IMR-90 (cell line): ENCODE measurements around the gene OR5B21. TPM values are rescaled to one million over a fixed set of nuclear protein-coding genes. Genes with fewer than 3 reads are reported as not detected.
A peak's percentile ranks its signal among the peaks of the same experiment; 100 is the strongest.

ENCODE experiments used
- ATAC-seq: fragments of 200-7000 bp; cut with Tn5 transposase; 2 replicates; pipeline ENCODE4 v1.9.1; 2020; ENCODE audit warnings: low read depth, mild to moderate bottlenecking, moderate library complexity
- BruUV-seq: library from RNA; stranded (reverse); fragments of 400-500 nt; replicated peaks from 2 replicates; lab custom pipeline; 2021; lab: Mats Ljungman, UMichigan
- CTCF ChIA-PET: fragments of 300-600 bp; formaldehyde crosslinking; extraction: SDS; loops from one replicate; lab custom pipeline; 2021; ENCODE audit warnings: antibody characterized with exemption; lab: Yijun Ruan, JAX
- POLR2A ChIA-PET: fragments of 300-600 bp; sonication (Branson Sonifier 250); formaldehyde crosslinking; loops from one replicate; lab custom pipeline; 2022; ENCODE audit warnings: antibody characterized with exemption; ENCODE audit not compliant: unreplicated experiment; lab: Charles Lee
- DNase-seq: peaks from one replicate; pipeline ENCODE4 v3.0.0; 2013
- H2AFZ ChIP-seq: replicated peaks from 2 replicates; pipeline ENCODE3; 2013; ENCODE audit warnings: low read length, mild to moderate bottlenecking; ENCODE audit not compliant: poor library complexity
- H2AK5ac ChIP-seq: 2 replicates; pipeline ENCODE4 v1.6.1; 2013; ENCODE audit warnings: low read depth, low read length, inconsistent platforms
- H2AK9ac ChIP-seq: replicated peaks from 2 replicates; pipeline ENCODE3; 2013; ENCODE audit warnings: mild to moderate bottlenecking, low read depth, low read length, moderate library complexity; ENCODE audit not compliant: poor library complexity
- H2BK120ac ChIP-seq: 2 replicates; pipeline ENCODE4 v1.6.1; 2013; ENCODE audit warnings: low read depth, low read length, inconsistent platforms
- H2BK15ac ChIP-seq: 3 replicates; pipeline ENCODE4 v1.6.1; 2013; ENCODE audit warnings: low read depth, low read length, inconsistent platforms
- H2BK20ac ChIP-seq: 2 replicates; pipeline ENCODE4 v1.6.1; 2013; ENCODE audit warnings: low read depth, mild to moderate bottlenecking, inconsistent platforms, low read length, moderate library complexity
- H2BK5ac ChIP-seq: 2 replicates; pipeline ENCODE4 v1.6.1; 2013; ENCODE audit warnings: mild to moderate bottlenecking, low read depth, low read length, inconsistent platforms; ENCODE audit not compliant: poor library complexity, severe bottlenecking
- H3K14ac ChIP-seq: replicated peaks from 2 replicates; pipeline ENCODE4 v1.6.1; 2013; ENCODE audit warnings: low read depth, low read length, inconsistent platforms
- H3K18ac ChIP-seq: 2 replicates; pipeline ENCODE4 v1.6.1; 2013; ENCODE audit warnings: low read depth, low read length, control low read depth
- H3K23ac ChIP-seq: 2 replicates; pipeline ENCODE4 v1.6.1; 2013; ENCODE audit warnings: low read depth, low read length, inconsistent platforms
- H3K27ac ChIP-seq: 2 replicates; pipeline ENCODE4 v1.5.1; 2013; ENCODE audit warnings: mild to moderate bottlenecking, control low read depth, low read length; ENCODE audit not compliant: insufficient read depth
- H3K27me3 ChIP-seq: 2 replicates; pipeline ENCODE4 v1.6.1; 2013; ENCODE audit warnings: low read length; ENCODE audit not compliant: control insufficient read depth, insufficient read depth
- H3K36me3 ChIP-seq: 2 replicates; pipeline ENCODE4 v1.6.1; 2013; ENCODE audit warnings: low read length, mixed read lengths; ENCODE audit not compliant: control insufficient read depth, insufficient read depth
- H3K4ac ChIP-seq: 2 replicates; pipeline ENCODE4 v1.6.1; 2013; ENCODE audit warnings: low read depth, low read length, inconsistent platforms
- H3K4me1 ChIP-seq: 2 replicates; pipeline ENCODE4 v1.6.1; 2013; ENCODE audit warnings: low read length, mixed read lengths; ENCODE audit not compliant: control insufficient read depth, insufficient read depth
- H3K4me2 ChIP-seq: 2 replicates; pipeline ENCODE4 v1.6.1; 2013; ENCODE audit warnings: low read depth, mild to moderate bottlenecking, control low read depth, low read length, moderate library complexity
- H3K4me3 ChIP-seq: 2 replicates; pipeline ENCODE4 v1.5.1; 2013; ENCODE audit warnings: low read depth, mild to moderate bottlenecking, control low read depth, low read length, moderate library complexity; ENCODE audit not compliant: insufficient read depth
- H3K56ac ChIP-seq: 2 replicates; pipeline ENCODE4 v1.6.1; 2013; ENCODE audit warnings: low read length, inconsistent platforms; ENCODE audit not compliant: insufficient read depth; ENCODE audit errors: extremely low read depth
- H3K79me1 ChIP-seq, 2 experiments: 2 replicates each; pipeline ENCODE4 v1.6.1; 2013; ENCODE audit warnings: low read length in 2 of 2, inconsistent platforms in 1 of 2, low read depth in 1 of 2
- H3K9ac ChIP-seq: 2 replicates; pipeline ENCODE4 v1.6.1; 2013; ENCODE audit warnings: low read depth, low read length, control low read depth
- H3K9me1 ChIP-seq: 2 replicates; pipeline ENCODE4 v1.6.1; 2013; ENCODE audit warnings: low read length, inconsistent platforms; ENCODE audit not compliant: insufficient read depth
- H3K9me3 ChIP-seq: 2 replicates; pipeline ENCODE4 v1.6.1; 2013; ENCODE audit warnings: low read length; ENCODE audit not compliant: control insufficient read depth, insufficient read depth
- H4K20me1 ChIP-seq: 2 replicates; pipeline ENCODE4 v1.6.1; 2013; ENCODE audit warnings: low read length, inconsistent platforms; ENCODE audit not compliant: insufficient read depth
- H4K5ac ChIP-seq: 2 replicates; pipeline ENCODE4 v1.6.1; 2013; ENCODE audit warnings: mild to moderate bottlenecking, low read depth, low read length, control low read depth
- H4K8ac ChIP-seq, 2 experiments: 2 replicates each; pipeline ENCODE4 v1.6.1; 2013; ENCODE audit warnings: low read depth in 2 of 2, low read length in 2 of 2, control low read depth in 1 of 2, inconsistent platforms in 1 of 2
- H4K91ac ChIP-seq: 2 replicates; pipeline ENCODE4 v1.6.1; 2013; ENCODE audit warnings: low read depth, low read length, inconsistent platforms; ENCODE audit not compliant: insufficient read depth
- BHLHE40 ChIP-seq: fragments of 150-350 bp; IDR thresholded peaks from 2 replicates; pipeline ENCODE4 v1.6.1; 2016; ENCODE audit warnings: mild to moderate bottlenecking, low read depth, low read length
- CEBPB ChIP-seq: IDR thresholded peaks from 2 replicates; pipeline ENCODE4 v1.6.1; 2012; ENCODE audit warnings: low read depth, low read length, improper control_type of control experiment
- CHD1 ChIP-seq: IDR thresholded peaks from 2 replicates; pipeline ENCODE4 v1.6.1; 2012; ENCODE audit warnings: low read depth, low read length, improper control_type of control experiment
- CTCF ChIP-seq: conservative IDR thresholded peaks from 2 replicates; pipeline ENCODE4 v1.5.1; 2012; ENCODE audit warnings: mild to moderate bottlenecking, low read depth, low read length, improper control_type of control experiment
- FOS ChIP-seq: fragments of 150-350 bp; IDR thresholded peaks from 2 replicates; pipeline ENCODE4 v1.6.1; 2016; ENCODE audit warnings: low read depth, low read length
- MAZ ChIP-seq: IDR thresholded peaks from 2 replicates; pipeline ENCODE4 v1.6.1; 2012; ENCODE audit warnings: low read depth, mild to moderate bottlenecking, low read length, improper control_type of control experiment, moderate library complexity, borderline replicate concordance
- MXI1 ChIP-seq: IDR thresholded peaks from 2 replicates; pipeline ENCODE4 v1.6.1; 2012; ENCODE audit warnings: low read depth, mild to moderate bottlenecking, low read length, moderate library complexity, borderline replicate concordance
- NFE2L2 ChIP-seq: fragments of 150-350 bp; IDR thresholded peaks from 2 replicates; pipeline ENCODE4 v1.6.1; 2016; ENCODE audit warnings: low read depth, mild to moderate bottlenecking, low read length
- RAD21 ChIP-seq: IDR thresholded peaks from 2 replicates; pipeline ENCODE4 v1.6.1; 2012; ENCODE audit warnings: low read length, improper control_type of control experiment
- RFX5 ChIP-seq: IDR thresholded peaks from 2 replicates; pipeline ENCODE4 v1.8.0; 2012; ENCODE audit warnings: low read depth, mild to moderate bottlenecking, low read length, moderate library complexity
- USF2 ChIP-seq: fragments of 150-350 bp; IDR thresholded peaks from 2 replicates; pipeline ENCODE4 v1.6.1; 2017; ENCODE audit warnings: mild to moderate bottlenecking, antibody characterized with exemption, low read length, low read depth
- WGBS, 2 experiments: methylation state at CpG; one replicate each; pipeline versions ENCODE4 v1.1.5 to v1.1.7; 2013; ENCODE audit warnings: missing lambda C conversion rate in 2 of 2; ENCODE audit not compliant: insufficient read length in 1 of 2; ENCODE audit errors: extremely low coverage in 2 of 2; 5-methylcytosine and 5-hydroxymethylcytosine counted together
- dilution Hi-C: fragments of 300-500 bp; cut with HindIII; formaldehyde crosslinking; loops from one replicate; pipeline ENCODE4 v1.14.3; 2018; ENCODE audit warnings: low sequenced_read_pairs; ENCODE audit not compliant: unreplicated experiment
- in situ Hi-C: fragments of 300-500 bp; cut with MboI; formaldehyde crosslinking; loops from 3 replicates; pipeline ENCODE4 v1.14.3; 2019; ENCODE audit warnings: low sequenced_read_pairs, inconsistent platforms, mixed read lengths
- intact Hi-C: fragments of 100-400 bp; cut with micrococcal nuclease; formaldehyde crosslinking; loops from 2 replicates; pipeline ENCODE4 v1.10.0; 2022
- polyA plus RNA-seq, 3 experiments: library from polyadenylated mRNA; depleted of rRNA; stranded (reverse); fragments of >200 nt; gene quantifications; 2 replicates each; pipeline ENCODE4 v1.2.3, GENCODE V29; 2012; ENCODE audit warnings: low replicate concordance in 1 of 3
- total RNA-seq: library from RNA; depleted of rRNA; stranded (reverse); fragments of >200 nt; gene quantifications from 2 replicates; pipeline ENCODE4 v1.2.3, GENCODE V29; 2012

The OR5B21 gene
- total and polyA plus RNA-seq, 2 of the 4 experiments (the other 2 are of a cell fraction) = not detected

- H3K4me3 ChIP-seq = no peak overlapping the region
- peak overlapping the region; percentile 58; the same call in 1 of the 2 replicates for H3K18ac ChIP-seq
- H3K79me1 ChIP-seq = no peaks in the 10 kb centered on the region
- peak overlapping the region; percentile 21 for H2BK120ac ChIP-seq
- H3K4me2 ChIP-seq = no peak overlapping the region
- POLR2A ChIA-PET = no interaction called here
- H3K9ac ChIP-seq = no peak overlapping the region
- no peaks in the 10 kb centered on the region for H3K9me3 ChIP-seq
- H4K91ac ChIP-seq = peak overlapping the region; percentile 58
- intact Hi-C loops = loop anchor here (10.0 kb wide), 1 partner anchor 184 kb away; no protein-coding TSS in a partner anchor
- DNase-seq = no peak
- peak overlapping the region; percentile 36; the same call in 1 of the 2 replicates for H3K14ac ChIP-seq
- BruUV-seq = no TSS peak
- H2BK15ac ChIP-seq = peak overlapping the region; percentile 10; the same call in 2 of the 3 replicates
- peaks cover 13% of the 10 kb centered on the region; the same call in 1 of the 2 replicates for H3K4me1 ChIP-seq
- no peak overlapping the region; the same call in 1 of the 2 replicates for H2AK5ac ChIP-seq
- H3K9me1 ChIP-seq = no peaks in the 10 kb centered on the region; the same call in 1 of the 2 replicates
- peak overlapping the region; percentile 80 for H3K4ac ChIP-seq
- peak overlapping the region; percentile 70 for H2BK20ac ChIP-seq
- H2AK9ac ChIP-seq = no peak overlapping the region
- no peak overlapping the region for H3K23ac ChIP-seq
- no peaks in the 10 kb centered on the region for H3K27me3 ChIP-seq
- in situ Hi-C loops = no loop called here
- H2AFZ ChIP-seq = no peak overlapping the region
- no peaks in the 10 kb centered on the region for H3K36me3 ChIP-seq
- peak overlapping the region; percentile 2; the same call in 1 of the 2 replicates for H3K27ac ChIP-seq
- peak overlapping the region; percentile 64 to 85; a peak in 3 of 4 replicates for H4K8ac ChIP-seq
- peak overlapping the region; percentile 65; the same call in 1 of the 2 replicates for H4K5ac ChIP-seq
- CTCF ChIA-PET = interaction anchor here (0.9 to 1.5 kb wide), 2 partner anchors 15 to 25 kb away, joined by 3 to 4 read pairs; no protein-coding TSS in a partner anchor
- no peak overlapping the region for H3K56ac ChIP-seq
- peak; percentile 5; the same call in 1 of the 2 replicates for ATAC-seq
- dilution Hi-C loops = no loop called here
- H2BK5ac ChIP-seq = peak overlapping the region; percentile 12
- H4K20me1 ChIP-seq = no peaks in the 10 kb centered on the region
- TF ChIP-seq CTCF = no peak
- TF ChIP-seq USF2 = no peak
- no peak for TF ChIP-seq RFX5
- no peak for TF ChIP-seq NFE2L2
- TF ChIP-seq FOS = no peak
- no peak for TF ChIP-seq BHLHE40
- no peak for TF ChIP-seq MXI1
- TF ChIP-seq RAD21 = no peak
- no peak for TF ChIP-seq MAZ
- no peak for TF ChIP-seq CHD1
- TF ChIP-seq CEBPB = no peak
- WGBS, 2 experiments = no CpG with 5 or more reads among the region's 2 CpGs
These were observed 9.4 kb downstream of the OR5B21 start for GRCh38 chr11:58498464-58498863.
